Parathyroid adenoma (tissue), 2 donors: ENCODE measurements around the gene HDAC9.

ENCODE experiments used
- H2AFZ ChIP-seq: fragments of 300-600 bp; sonication (generic); one replicate; pipeline ENCODE4 v1.7.0; 2017; ENCODE audit warnings: antibody characterized with exemption, mild to moderate bottlenecking
- H3K27ac ChIP-seq: fragments of 300-600 bp; sonication (generic); one replicate; pipeline ENCODE4 v1.7.0; 2017
- H3K27me3 ChIP-seq: fragments of 300-600 bp; sonication (generic); one replicate; pipeline ENCODE4 v1.7.0; 2017; ENCODE audit warnings: low read length; ENCODE audit not compliant: control insufficient read depth, insufficient read depth
- H3K36me3 ChIP-seq: fragments of 300-600 bp; sonication (generic); one replicate; pipeline ENCODE4 v1.7.0; 2017; ENCODE audit warnings: low read length; ENCODE audit not compliant: control insufficient read depth, insufficient read depth
- H3K4me1 ChIP-seq: fragments of 300-600 bp; sonication (generic); one replicate; pipeline ENCODE4 v1.7.0; 2017; ENCODE audit warnings: control low read depth
- H3K4me2 ChIP-seq: fragments of 300-600 bp; sonication (generic); one replicate; pipeline ENCODE4 v1.7.0; 2017; ENCODE audit warnings: low read length
- H3K4me3 ChIP-seq: fragments of 300-600 bp; sonication (generic); one replicate; pipeline ENCODE4 v1.7.0; 2017; ENCODE audit warnings: low read depth, low read length
- H3K79me2 ChIP-seq: fragments of 300-600 bp; sonication (generic); one replicate; pipeline ENCODE4 v1.7.0; 2017; ENCODE audit warnings: control low read depth
- H3K9ac ChIP-seq: fragments of 300-600 bp; sonication (generic); one replicate; pipeline ENCODE4 v1.7.0; 2017; ENCODE audit warnings: mild to moderate bottlenecking
- H3K9me3 ChIP-seq: fragments of 300-600 bp; sonication (generic); one replicate; pipeline ENCODE4 v1.7.0; 2017; ENCODE audit warnings: low read length; ENCODE audit not compliant: control insufficient read depth
- TF ChIP-seq, protein P1 (sequence below): fragments of 300-600 bp; sonication (generic); IDR thresholded peaks from one replicate; pipeline ENCODE4 v1.7.0; 2017; ENCODE audit warnings: antibody characterized with exemption, mild to moderate bottlenecking
- donor health status: primary hyperparathyroidism.

Gene HDAC9

GRCh38 chr7:18755793-18756192 is 260.2 kb downstream of the HDAC9 start:
- Histone ChIP-seq H3K4me1 (no peaks in the 10 kb centered on the region), H3K27ac (no peak overlapping the region), H3K9ac (no peak overlapping the region), H3K79me2 (no peaks in the 10 kb centered on the region), H3K36me3 (no peaks in the 10 kb centered on the region), H2AFZ (no peak overlapping the region), H3K27me3 (no peaks in the 10 kb centered on the region), H3K9me3 (no peaks in the 10 kb centered on the region), H3K4me2 (no peak overlapping the region), H3K4me3 (no peak overlapping the region)
- TF ChIP-seq, protein P1, sequence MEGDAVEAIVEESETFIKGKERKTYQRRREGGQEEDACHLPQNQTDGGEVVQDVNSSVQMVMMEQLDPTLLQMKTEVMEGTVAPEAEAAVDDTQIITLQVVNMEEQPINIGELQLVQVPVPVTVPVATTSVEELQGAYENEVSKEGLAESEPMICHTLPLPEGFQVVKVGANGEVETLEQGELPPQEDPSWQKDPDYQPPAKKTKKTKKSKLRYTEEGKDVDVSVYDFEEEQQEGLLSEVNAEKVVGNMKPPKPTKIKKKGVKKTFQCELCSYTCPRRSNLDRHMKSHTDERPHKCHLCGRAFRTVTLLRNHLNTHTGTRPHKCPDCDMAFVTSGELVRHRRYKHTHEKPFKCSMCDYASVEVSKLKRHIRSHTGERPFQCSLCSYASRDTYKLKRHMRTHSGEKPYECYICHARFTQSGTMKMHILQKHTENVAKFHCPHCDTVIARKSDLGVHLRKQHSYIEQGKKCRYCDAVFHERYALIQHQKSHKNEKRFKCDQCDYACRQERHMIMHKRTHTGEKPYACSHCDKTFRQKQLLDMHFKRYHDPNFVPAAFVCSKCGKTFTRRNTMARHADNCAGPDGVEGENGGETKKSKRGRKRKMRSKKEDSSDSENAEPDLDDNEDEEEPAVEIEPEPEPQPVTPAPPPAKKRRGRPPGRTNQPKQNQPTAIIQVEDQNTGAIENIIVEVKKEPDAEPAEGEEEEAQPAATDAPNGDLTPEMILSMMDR, result no peak

- H3K4me3 ChIP-seq, result no peak overlapping the region
- H3K27ac ChIP-seq, result no peak overlapping the region
- no peaks in the 10 kb centered on the region for H3K27me3 ChIP-seq
- H3K4me2 ChIP-seq, result no peak overlapping the region
- no peaks in the 10 kb centered on the region for H3K4me1 ChIP-seq
- TF ChIP-seq, protein P1, result no peak
- H2AFZ ChIP-seq, result no peak overlapping the region
- no peaks in the 10 kb centered on the region for H3K36me3 ChIP-seq
- no peaks in the 10 kb centered on the region for H3K9me3 ChIP-seq
- H3K79me2 ChIP-seq, result no peaks in the 10 kb centered on the region
- H3K9ac ChIP-seq, result no peak overlapping the region
These were observed 261.0 kb downstream of the HDAC9 start for GRCh38 chr7:18756378-18757050.

DNA sequence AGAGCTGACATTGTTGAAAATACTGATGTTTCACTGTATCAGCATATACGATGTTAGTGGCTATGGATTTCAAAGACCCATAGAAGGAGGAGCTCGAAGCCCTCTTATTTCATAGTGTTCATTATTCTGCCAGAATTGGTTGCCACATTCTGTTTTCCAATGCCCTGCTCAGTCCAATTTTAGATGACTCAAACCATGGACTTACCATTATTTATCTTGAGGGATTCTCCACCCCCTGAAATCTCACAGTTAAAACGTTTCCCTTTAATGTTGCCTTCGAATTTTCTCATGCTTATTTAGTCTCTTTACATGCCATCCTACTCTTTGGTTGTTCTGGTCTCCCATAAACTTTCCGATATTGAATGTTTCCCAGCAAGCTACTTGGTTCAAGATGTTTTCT is 264.5 kb downstream of the HDAC9 start:
- Histone ChIP-seq H3K27me3 (no peaks in the 10 kb centered on the region), H3K4me2 (no peak overlapping the region)

GRCh38 chr7:18760631-18761445 is 265.3 kb downstream of the HDAC9 start:
- Histone ChIP-seq H3K79me2 (no peaks in the 10 kb centered on the region), H3K4me2 (no peak overlapping the region), H3K27ac (no peak overlapping the region), H3K4me1 (no peaks in the 10 kb centered on the region), H3K9me3 (no peaks in the 10 kb centered on the region), H2AFZ (no peak overlapping the region), H3K36me3 (no peaks in the 10 kb centered on the region), H3K9ac (no peak overlapping the region), H3K27me3 (no peaks in the 10 kb centered on the region), H3K4me3 (no peak overlapping the region)
- TF ChIP-seq, protein P1, result no peak

More for the DNA sequence above, 264.5 kb downstream of the HDAC9 start:
- H3K9ac ChIP-seq, result no peak overlapping the region
- no peak overlapping the region for H3K27ac ChIP-seq
- H3K79me2 ChIP-seq, result no peaks in the 10 kb centered on the region
- H3K4me3 ChIP-seq, result no peak overlapping the region
- H3K4me1 ChIP-seq, result no peaks in the 10 kb centered on the region
- H2AFZ ChIP-seq, result no peak overlapping the region
- TF ChIP-seq, protein P1, result no peak
- no peaks in the 10 kb centered on the region for H3K36me3 ChIP-seq
- H3K9me3 ChIP-seq, result no peaks in the 10 kb centered on the region
